GM18511 (cell line): ENCODE measurements around the gene CACNA1I.

Experiments
- ATAC-seq: cut with Tn5 transposase; IDR thresholded peaks from one replicate; pipeline ENCODE4 v1.9.1; 2021; ENCODE audit warnings: mild to moderate bottlenecking, moderate library complexity; ENCODE audit not compliant: unreplicated experiment

Gene CACNA1I

DNA sequence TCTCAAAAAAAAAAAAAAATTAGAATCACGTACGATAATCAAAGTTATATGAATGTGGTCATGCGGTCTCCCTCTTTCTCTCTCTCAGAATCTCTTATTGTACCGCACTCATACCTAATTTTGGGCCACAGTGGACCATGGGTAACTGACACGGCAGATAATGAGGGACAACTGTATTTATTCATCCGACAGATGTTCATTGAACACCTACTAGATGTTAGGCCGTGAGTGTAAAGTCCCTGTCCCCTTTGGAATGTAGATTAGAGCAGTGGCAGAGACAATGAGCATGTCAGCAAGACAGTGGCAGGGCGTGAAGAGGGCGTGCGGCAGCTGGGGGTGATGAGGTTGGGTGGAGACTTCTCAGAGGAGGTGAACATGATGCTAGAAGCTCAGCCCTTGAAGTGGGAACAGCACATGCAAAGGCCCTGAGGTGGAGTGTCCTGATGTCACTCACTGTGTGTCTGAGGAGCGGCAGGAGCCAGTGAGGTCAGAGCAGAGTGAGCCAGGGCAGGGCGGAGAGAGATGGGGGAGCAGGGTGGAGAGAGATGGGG is 25.1 kb downstream of the CACNA1I start:
- no peak for ATAC-seq

DNA sequence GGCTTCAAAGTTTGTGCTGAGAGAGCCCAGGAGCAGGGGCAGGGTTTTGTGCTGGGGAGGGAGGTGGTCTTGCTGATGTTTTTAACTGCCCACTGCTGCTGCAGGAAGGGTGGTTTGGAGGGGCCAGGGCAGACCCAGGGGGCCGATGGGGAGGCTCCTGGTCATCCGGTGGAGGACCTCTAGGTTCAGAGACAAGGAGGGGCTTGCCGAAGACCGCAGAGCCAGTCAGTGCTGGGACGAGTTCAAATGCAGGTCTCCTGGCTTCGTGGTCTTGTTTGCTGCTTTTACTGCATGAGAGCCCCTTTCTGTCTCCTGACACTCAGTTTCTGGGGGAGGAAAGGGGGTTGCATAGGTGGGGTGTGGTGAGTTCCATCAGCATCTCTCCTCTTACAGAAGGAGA is 26.0 kb downstream of the CACNA1I start:
- no peak for ATAC-seq

DNA sequence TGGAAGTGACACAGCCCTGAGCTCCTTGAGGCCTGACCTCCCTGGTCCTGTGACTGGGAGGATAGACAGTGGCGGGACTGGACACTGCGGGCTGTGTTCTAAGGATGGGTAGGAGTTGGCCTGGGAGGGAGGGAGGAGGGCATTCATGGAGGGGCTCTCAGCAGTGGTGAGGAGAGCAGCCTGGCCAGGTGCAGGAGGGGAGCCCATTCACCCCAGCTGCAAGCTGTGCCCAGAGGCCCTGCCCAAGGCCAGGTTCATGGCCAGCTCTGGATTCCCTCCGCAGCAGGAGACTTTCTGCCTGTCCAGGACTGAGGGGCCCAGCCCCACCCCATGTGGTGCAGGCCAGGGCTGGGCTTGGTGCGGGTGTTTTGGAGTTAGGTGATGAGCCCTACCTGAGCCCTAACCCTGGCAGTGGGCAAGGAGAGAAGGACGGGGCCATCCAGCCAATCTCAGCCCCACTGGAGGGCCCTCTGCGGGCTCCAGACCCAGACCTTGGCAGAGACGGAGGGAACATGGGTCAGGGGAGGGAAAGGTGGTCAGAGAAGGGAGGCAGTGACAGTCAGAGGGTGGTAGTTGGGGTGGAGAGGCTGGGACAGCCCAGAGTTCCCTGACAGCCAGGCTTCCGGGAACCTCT is 26.8 kb downstream of the CACNA1I start:
- no peak for ATAC-seq

DNA sequence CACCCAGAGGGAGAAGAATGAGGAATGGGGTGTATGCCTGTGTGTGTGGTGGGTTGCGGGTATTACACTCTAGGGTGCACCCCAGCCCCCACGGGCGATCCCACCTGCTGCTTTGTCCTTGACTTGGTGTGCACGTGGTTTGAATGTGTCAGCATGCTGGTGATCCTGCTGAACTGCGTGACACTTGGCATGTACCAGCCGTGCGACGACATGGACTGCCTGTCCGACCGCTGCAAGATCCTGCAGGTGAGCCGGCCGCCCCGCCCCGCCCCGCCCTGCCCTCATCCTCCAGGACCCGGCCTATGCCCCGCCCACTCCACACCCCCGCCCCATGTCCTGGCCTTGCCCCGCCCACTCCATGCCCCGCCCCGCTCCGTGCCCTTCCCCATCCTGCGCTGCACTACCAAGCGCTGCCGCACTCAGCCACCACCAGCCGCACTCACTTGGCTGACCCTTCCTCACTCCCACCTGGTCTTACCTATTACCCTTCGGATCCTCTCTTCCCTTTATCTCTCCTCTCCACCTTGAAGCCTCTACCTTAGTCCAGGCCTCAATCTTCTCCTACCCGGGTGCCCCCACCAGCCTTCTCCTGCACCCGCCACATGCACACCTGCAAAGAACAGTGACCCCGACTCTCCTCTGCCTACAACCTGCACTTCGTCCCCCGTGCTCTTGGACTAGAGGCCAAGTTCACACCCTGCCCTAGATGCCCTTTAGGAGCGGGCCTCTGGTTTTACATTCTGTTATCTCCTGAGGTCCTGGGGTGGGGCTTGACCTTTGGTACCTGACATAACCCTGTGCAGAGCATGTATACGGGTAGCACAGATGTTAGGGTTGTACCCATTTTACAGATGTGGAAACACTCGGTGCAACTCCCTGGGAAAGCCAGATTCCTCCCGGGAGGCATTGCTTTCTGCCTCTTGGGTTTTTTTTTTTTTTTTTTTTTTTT is 27.7 kb downstream of the CACNA1I start:
- ATAC-seq = no peak

DNA sequence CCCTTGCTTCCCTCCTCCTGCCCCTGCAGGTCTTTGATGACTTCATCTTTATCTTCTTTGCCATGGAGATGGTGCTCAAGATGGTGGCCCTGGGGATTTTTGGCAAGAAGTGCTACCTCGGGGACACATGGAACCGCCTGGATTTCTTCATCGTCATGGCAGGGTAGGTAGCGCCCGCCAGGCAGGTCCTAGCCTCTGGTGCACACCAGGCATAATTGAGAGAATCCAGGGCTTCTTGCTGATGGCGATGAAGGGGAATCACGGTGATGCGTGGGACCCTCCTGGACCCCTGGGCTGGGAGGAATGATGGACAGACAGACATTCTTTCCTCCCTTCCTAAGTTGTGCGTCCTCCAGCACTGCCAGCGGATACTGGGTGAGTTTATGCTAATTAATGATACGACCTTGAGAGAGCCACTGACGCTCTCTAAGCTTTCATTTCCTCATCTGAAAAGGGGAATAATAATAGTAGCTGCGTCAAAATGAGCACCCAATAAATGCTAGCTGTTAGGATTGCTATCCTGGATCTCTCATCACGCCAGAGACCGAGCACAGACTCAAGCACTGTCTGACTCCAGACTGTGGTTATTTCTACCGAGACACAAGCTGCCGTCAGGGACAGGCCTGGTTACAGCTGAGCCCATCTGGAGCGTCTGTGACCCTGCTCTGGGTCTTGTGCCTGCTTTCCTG is 30.1 kb downstream of the CACNA1I start:
- ATAC-seq = no peak

DNA sequence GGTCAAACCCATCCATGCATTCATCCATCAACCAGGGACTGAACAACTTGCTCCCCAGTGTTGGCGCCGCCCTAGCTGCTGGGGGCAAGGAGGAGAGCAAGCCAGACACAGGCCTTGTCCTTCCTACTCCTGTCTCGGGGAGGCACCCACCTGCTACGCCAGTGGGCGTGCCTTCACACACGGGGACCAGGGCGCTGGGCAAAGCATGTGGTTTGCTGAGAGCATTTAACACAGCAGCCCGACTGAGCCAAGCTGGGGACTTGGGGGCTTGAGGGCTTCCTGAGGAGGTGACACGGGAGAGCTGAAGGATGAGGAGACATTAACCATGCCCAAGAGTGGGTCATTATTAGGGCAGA is 30.6 kb downstream of the CACNA1I start:
- ATAC-seq = no peak

DNA sequence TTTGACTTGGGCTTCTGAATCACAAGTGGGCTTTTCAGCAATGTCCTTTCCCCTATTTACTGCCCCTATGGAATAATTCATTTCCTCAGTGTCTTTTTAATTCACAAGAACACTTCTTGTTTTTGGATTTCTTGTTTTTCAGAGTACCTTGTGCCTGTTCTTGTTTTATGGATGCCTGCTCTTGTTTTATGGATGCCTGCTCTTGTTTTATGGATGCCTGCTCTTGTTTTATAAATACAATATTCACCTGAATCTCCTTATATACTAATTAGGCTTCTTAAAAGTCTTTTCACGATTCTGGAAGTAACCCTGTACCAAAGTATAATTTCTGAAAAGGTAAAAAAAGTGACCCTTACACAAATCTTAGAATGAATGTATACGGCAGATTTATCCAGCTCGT is 32.8 kb downstream of the CACNA1I start:
- no peak for ATAC-seq

DNA sequence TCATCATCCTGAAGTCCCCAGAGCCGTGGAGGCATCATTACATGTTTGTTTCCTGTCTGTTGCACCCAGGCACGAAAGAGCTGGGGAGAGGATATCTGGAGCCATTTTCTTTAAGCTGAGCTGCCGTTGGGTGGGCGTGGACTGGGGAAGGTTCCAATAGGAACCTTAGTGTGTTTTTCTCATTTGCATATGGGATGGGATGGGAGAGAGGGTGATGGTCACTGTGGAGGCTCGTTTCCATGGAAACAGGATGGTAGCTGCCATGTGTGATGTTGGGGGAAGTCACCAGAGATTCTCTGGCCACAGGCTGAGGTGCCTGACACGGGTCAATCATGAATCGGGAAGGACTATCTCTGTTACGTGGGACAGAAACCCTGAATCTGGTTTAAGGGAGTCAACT is 39.7 kb downstream of the CACNA1I start:
- no peak for ATAC-seq

DNA sequence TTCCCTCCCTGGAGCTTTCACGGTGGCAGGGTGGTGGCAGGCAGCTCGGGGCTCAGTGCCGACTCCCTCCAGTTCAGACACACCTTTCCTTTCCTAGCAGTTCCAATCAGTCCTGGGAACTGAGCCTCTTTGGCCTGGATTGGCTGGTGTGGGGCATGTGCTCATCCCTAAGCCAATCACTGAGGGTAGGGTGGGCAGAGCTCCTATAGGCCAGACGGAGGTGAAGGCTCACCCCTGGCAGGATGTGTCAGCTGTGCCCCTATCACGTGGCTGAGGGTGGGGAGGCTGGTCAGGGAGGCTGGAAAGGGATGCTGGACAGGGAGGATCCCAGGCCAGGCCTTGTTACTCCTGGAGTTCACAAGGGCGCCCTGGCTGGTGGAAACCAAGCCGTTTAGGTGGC is 40.2 kb downstream of the CACNA1I start:
- ATAC-seq = no peak

DNA sequence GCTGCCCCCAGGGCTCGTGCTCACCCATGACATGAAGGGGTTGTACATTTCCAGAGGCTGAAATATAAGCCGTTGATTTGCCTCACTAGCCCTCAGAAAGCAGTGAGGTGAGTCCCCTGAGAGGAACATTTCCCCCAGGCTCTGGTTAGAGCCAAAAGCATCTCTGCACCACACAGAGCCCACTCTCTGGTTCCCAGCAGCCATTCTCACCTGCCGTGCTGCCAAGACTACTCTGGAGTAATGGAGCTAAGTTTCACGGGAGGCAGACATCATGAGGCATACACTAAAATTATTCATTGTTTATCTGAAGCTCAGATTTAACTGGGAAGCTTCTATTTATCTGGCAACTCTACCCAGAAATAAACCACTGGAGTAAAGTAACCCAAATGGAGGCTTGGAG is 40.8 kb downstream of the CACNA1I start:
- ATAC-seq = no peak

DNA sequence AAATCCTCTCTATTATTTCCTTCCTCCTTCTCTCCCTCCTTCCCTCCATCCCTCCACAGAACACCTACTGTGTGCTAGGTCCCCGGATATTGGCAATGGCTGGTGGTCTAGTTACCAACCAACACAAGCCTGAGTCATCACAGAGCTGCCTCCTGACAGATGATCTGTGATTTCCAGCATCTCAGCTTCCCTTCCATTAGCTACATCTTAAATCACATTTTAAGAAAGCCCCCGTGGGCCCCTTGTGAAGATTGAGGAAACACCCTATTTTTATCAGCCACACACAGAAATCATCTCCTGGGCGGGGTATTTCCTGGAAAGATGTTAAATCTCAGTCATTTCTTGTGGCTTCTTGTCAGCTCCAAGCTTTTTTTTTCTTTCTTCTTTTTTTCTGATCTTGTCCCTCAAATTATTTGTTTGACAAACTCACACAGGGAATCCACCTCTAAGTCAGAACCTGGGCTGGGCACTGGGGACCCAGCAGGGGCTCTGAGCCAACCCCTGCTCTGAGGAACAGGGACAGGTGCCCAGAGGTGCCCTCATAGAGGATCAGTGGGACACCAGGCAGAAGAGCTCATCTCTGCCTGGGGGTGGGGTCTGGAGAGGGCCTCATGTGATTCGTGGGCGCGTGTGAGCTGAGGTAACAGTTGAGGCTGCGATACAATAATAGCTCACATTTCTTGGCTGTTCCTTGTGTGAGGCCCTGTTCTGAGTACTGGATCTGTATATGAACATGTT is 42.4 kb downstream of the CACNA1I start:
- ATAC-seq = no peak

DNA sequence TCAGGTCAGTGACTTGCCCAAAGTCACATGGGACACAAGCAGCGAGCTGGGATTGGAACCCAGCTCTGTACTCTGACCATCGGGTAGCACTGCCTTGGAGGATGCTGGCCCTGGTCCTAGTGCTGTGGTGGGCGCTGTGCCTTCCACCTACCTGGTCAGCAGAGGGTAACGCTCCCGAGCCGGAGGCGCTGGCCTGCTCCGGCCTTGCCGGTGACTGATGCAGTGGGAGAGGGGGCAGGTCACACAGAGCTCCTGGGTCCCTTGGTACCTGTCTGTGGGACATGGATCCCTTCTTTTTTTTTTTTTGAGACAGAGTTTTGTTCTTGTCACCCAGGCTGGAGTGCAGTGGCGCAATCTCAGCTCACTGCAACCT is 43.0 kb downstream of the CACNA1I start:
- ATAC-seq = no peak

DNA sequence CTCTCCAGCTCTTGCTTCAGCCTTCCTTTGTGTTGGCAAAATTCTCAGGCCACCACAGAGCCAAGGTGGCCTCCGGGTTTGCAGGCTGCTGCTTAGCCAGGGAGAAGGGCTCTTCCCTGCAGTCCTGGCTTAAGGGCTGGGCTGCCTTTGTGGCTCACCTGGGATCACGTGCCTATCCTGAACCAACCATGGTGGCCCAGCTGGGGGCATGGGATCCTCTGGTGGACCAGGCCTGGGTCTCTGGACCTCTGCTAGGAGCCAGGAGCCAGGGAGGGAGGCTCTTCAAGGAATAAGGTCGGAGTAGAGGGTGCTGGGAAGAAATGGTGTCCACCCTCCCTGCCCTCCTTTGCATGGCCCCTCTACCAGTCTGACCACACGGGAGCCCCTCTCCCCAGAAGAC is 43.9 kb downstream of the CACNA1I start:
- ATAC-seq = no peak

DNA sequence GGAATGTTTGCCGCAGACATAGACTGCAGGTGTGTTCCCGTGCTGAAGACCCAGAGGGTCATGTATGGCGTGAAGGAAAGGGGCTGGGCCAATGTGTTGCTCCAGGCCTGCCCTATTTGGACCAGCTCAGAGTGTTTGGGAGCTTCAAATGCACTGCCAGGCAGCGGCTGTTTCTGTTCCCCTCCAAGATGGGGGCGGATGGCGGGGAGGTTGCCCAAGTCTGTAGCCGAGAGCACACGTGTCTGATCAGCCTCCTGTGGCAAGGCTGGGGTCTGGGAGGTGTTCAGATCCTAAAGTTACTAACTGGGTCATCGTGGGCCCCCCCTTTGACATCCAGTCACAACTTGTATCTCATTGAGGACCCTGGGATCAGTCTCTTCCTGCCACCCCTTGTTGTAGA is 45.5 kb downstream of the CACNA1I start:
- ATAC-seq = no peak

DNA sequence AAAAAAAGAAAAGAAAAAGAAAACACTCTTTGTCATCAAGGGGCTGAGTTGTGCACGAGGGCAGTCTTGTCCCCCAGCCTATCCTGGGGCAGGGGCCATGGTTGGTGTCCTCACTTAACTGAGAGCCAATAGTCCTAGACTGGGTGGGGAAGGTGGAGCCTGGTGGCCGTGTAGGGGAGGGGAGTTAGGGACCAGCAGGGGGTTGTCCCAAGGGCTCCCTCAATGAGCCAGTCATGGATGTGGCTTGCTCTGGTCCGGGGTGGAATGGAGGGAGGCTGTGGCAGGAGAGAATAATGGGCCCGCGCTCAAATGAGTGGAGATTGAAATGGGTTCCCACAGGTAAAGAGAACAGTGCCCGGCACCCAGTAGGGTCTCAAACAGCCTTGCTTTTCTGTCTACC is 46.2 kb downstream of the CACNA1I start:
- no peak for ATAC-seq

DNA sequence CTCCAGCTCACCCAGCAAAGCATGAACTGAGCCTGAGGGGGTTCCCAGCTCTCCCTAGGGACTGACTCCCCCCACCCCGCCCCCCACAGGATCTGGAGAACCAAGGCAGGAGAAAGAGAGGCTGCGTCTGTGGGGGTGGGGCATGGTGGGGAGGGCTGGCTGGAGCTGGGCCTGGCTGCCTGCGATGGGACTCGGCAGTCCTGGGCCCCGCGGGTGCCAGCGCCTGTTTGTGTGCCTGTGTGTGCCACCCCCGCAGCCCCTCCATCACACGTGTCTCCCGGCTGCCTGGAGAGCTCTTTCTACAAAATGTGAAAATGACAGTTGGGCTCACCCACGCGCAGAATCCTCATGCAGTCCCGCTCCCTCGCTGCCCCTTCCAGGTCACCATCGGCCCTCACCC is 46.8 kb downstream of the CACNA1I start:
- no peak for ATAC-seq

DNA sequence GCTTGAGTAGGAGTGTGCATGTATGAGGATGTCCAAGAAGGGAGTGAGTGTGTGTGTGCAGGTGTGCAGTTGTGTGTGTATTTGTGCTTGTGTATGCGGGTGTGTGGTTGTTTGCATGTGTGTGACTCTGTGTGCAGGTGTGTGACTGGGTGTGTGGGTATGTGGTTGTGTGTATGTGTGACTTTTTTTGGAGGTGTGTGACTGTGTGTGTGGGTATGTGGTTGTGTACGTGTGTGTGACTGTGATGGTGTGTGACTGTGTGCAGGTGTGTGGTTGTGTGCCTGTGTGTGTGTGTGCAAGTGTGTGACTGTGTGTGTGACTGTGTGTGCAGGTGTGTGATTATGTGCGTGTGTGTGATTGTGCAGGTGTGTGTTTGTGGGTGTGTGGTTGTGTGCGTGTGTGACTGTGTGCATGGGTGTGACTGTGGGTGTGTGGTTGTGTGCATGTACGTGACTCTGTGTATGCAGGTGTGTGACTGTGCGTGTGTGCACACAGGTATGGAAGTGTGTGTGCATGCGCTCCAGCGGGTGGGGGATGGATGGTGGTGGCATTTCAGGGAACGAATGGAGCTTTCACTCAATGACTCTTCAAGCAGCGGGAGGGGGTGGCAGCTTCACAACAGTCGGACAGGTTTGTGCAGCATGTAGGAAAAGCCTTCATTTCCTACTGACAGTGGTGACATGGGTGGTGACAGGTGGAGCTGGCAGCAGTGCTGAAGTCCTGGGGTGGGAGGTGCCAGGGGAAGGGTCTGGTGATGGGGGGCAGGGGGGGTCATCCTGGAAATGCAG is 47.6 kb downstream of the CACNA1I start:
- no peak for ATAC-seq

DNA sequence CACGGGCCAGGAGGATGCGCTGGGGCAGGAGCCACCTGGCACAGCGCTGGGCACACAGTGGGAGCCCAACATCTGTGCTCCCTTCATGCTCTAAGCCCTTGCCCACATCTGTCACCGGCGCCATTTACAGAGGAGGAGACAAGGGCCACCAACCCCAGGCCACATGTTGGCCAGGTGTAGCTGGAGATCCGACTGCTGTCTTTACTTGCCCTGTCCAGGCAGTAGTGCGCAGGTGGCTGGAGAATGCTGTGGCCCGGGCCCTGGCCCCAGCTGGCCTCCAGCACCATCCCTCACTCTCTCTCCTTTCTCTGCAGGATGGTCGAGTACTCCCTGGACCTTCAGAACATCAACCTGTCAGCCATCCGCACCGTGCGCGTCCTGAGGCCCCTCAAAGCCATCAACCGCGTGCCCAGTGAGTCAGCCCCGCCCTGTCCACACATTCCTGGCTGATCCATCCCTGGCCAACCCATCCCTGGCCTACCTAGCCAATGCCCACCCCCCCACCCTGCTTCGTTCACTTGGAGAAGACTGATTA is 48.5 kb downstream of the CACNA1I start:
- ATAC-seq = no peak

DNA sequence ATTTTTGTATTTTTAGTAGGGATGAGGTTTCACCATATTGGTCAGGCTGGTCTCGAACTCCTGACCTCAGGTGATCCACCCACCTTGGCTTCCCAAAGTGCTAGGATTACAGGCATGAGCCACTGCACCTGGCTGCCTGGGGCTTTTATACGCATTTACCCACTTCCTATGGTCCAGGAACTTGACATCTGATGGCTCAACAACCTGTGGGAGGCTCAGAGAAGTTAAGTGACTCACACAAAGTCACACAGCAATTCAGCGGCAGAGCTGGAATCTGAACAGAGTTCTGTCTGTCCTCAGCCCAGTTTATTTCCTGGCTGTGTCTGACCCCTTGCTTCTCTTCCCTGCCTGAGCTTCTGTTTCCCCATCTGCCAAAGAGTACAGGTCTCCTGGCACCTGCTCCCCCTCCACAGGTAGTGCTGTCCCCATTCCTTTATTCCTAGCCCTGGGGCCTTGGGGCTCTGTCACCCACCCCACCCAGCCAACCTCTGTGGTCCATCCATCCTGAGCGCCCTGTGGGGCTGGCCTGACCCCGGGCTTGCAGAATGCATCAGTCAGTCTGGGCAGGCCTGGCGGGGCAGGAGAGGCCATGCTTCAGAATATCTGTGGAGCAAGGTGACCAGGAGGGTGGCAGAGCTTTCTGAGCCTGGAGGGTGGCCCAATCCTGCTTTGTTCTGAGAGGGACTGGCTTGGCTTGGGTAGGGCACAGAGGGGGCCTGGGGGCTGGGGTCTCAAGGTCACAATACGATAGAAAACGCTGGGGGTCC is 50.6 kb downstream of the CACNA1I start:
- ATAC-seq = no peak
